Dermis blood vessel endothelial cell (primary cell): ENCODE measurements around the gene P2RY6. TPM values are rescaled to one million over a fixed set of nuclear protein-coding genes. Genes with fewer than 3 reads are reported as not detected.

Source experiments
- DNase-seq: peaks from one replicate; pipeline ENCODE4 v3.0.0; 2010
- total RNA-seq: library from RNA; depleted of rRNA; stranded (reverse); fragments of >200 nt; gene quantifications from 2 replicates; pipeline ENCODE4 v1.2.3, GENCODE V29; 2014

The P2RY6 gene
- total RNA-seq, 1 donor from 2014 or later: not detected

DNA sequence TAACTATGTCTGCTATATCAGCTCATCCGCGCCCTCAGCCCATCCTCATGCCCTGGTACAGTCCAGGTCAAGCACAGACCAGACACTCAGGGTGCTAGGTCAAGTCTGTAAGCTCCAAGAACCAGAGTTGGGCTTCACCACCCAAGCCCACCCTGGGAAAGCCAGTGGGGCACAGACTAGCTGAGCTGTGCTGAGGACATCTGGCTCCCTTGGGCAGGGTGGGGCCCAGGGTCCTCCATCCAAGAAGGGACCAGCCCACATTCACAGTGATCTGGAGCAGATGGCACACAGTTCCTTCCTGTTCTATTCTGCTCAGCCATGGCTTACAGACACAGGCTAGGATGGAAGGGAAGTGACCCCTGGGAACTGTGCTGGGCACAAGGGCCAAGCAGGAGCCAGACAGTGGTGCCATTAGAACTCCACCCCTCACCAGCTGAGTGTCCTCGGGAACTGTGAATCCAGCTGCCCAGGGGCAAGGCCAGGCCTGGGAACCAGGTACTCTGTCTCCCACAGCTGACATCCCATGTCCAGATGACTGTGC is 9.1 kb downstream of the P2RY6 start:
- no peak for DNase-seq

DNA sequence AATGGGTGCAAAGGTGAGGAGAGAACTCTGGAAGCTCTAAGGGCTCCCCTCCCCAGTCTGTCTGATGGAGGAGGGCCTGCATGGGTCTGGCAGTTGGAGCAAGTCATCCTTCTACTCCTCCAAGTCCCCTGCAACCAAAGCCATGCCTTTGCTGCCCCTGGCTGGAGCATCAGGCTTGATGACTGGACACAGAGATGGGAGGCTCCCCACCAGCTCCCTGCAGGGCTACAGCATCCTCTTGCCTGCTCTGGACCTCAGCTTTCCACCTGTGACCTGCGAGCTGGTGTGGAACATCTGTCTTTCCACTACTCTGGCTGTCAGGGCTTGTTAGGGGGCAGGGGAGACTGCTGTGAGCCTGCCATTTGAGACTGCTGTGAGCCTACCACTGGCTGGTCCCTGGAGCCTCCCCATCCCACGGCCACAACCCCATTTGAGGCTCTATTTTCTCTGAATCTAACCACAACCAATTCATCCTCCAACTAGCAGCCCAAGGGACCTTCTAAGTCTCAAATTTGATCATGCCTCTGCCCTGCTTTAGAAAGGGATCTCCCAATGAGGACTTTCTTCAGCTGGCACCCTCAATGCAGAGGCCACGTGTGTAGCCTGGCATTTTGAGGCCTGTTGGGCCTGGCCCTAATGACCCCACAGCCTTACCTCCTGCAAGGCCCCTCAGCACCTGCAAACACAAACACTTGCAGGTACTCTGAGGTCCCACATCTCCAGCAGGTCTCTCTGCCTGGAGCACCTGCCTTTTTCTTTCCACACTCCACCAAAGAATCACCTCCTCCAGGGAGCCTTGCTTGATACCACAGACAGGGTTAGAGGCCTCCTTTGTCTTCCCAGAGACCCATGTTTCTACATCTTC is 9.9 kb downstream of the P2RY6 start:
- no peak for DNase-seq

DNA sequence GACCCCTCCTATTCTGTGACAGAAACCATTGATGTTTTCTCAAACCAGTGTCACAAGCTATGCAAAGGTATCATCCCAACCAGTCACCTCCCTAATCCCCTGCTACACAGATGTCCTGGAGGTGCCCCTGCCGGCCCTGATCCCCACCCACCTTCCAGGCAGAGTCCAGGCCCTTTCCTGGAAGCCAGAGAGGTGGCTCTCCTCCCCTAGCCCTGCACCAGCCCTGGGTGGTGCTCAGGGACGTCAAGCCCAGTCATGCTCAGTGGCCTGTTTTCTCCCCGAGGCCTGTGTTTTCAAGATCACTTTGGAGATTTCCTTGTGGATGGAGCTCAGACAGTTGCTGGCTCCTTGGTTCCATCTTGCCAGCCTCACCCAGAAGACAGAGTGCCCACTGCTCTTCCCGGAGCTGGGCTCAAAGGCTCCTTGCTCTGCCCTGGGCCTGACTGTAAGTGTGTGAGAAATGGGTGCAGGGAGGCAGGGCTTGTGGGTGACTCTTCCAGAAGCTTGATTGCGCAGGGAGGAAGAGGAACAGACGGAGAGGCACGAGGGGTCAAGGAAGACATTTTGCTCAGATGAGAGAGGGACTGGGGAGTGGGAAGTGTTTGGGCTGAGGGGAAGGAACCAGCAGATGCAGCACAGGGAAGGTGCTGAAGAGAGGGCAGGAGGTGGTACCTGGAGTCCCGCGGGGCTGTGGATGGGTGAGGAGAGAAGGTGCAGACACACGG is 11.3 kb downstream of the P2RY6 start:
- DNase-seq: no peak

DNA sequence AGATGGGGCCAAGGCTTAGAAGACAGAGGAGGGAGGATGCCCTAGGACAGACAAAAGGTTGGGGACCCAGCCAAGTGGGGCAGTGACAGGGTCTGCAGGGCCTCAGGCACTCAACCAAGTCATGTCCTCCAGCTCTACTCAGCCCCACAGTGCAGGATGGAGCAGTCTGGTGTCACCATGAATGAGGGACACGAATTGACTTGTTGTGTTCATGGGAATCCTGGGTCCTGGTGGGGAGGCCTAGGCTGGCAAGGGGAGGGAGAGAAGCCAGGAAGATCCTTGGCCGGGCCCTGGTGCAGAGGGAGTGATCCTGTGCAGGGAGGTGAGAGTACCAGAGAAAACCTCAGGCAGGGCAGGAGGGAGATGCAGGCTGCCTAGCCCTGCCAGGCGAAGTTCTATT is 12.0 kb downstream of the P2RY6 start:
- no peak for DNase-seq

DNA sequence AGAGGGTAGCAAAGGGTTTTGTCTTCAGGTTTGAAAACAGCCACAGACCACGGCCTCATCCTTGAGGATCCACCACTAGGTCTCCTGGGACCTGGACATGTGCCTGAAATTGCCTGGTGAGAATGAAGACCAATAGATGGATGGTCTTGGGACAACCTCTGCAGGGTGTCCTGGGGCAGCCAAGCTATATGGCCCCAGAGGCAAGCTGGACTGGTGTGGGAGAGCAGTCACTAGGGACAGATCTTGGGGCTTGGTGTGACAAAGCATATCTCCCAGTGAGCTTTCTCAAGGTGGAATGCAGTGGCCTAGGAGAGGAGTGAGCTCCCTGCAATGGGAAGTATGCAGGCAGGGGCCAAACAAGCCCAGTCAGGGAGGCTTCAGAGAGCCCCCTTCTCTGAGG is 13.6 kb downstream of the P2RY6 start:
- DNase-seq: no peak

DNA sequence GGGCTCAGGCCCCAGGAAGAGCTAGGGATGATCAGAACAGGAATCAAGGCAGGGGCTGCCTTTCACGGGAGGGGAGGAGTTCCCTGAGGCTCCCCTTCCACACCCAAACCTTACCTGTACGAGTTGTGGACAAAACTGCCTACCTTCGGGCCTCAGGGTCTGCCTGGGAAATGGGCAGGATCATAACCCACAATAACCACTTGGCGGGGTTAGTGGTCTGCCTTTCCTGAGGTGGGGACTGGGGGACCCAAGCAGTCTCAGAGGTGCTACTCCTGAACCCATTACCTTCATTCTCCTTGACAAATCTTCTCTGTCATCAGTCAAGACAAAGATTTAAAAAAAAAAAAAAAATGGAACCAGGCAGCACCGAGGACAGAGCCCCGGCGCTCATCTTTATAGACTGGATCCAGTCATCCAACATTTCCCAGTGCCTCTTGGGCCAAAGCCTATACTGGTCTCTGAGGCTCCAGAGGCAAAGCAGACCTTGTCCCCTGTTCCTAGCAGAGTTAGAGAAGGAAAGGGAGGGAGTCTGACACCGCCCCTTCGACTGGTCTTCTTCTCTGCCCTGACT is 14.2 kb downstream of the P2RY6 start:
- DNase-seq: no peak

DNA sequence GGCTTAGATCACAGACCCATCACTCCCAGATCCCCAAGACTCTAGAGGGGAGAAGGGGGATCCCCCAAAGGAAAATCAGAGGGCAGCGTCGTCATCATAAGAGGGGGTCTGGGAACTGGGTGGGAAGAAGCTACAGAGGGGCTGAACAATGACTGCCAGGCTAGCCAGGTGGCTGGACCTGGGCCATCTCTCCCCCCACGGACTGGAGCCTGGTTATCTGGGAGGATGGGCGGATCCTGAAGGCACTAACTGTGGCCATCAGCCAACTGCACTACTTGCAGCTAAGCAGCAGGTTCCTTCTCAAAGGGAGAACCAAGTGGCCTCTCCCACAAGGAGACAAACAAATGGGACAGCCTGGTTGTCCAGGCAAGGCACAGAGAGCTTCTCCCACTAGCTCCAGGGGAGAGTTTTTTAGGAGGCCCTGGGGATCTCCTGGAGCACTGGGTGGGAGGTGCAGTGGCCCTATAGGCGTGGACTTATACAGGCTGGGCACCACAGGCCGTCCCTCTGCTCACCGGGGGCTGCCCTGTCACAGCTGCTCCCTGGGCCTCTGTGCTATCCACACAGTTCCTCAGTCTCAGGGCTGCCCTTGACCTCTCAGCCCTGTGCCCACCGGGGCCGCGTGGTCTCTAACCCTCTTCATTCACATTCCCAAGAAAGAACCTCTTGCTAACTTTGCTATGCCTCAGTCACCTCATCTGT is 15.4 kb downstream of the P2RY6 start:
- no peak for DNase-seq

DNA sequence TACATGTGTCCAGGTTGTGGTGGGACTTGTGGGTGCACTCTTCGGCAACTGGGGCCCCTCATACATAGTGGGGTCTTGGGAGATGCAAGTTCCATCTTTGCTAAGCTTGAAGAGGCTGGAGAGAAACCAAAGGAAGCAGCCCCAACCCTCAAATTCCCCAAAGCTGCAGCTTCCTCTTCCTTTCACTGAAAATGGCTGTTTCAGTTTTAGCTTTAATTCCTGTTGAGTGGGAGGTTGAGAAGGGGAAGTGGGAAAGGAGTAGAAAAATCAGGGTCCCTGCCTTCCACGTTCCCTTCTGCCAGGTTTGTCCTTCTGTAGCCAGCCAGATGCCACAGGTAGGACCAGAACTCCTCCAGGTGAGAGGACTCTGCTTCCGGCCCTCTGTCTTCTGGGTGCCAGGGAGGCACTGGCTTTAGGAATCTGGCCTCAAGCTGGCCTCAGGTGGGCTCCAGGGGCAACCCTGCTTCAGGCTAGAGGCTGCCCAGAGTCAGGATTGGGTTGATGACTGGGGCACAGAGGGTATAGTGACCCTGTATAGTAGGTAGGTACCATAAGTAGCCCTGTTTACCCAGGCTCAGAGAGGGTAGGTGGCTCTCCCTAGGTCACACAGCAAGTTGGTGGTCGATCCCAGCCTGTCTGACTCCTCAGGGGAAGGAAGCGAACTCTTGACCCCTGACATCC is 16.2 kb downstream of the P2RY6 start:
- DNase-seq: no peak

DNA sequence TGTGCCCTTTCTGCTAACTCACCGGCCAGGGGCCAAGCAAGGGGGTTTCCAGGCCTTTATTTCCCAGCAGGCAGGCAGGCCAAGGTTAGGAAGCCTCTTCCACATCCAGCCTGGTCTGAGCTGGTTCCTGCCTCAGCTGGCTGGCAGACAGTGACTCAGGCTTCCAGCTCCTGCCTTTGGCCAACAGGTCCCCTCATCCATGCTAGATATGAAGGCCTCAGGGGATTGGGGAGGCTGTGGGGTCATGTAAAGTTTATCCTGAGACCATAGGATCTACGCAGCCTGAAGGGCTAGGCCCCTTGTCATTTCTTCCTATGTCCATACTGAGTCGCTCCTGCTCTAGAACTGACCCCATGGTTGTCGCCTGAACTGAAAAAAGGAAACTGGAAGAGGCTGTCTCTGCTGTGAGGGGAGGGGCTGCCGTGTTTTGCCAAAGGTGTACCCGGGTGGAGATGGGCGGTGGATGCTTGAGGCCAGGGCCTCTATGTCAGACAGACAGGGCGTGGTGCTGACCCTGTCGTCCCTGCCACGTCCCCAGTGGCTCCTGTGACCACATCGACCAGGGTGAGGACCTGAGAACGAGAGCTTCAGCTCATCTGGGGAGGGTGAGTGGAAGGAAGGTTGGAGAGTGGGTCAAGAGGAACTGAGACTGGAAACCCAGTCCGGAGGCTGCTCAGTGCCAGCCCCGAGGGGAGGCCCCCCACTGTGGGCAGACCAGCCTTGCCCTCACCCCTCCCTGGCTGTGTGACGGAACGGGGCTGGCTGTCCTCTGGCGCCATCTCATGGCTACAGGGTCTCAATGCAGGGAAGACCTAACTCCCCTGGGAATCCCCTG is 17.0 kb downstream of the P2RY6 start:
- peak; percentile 83 for DNase-seq

DNA sequence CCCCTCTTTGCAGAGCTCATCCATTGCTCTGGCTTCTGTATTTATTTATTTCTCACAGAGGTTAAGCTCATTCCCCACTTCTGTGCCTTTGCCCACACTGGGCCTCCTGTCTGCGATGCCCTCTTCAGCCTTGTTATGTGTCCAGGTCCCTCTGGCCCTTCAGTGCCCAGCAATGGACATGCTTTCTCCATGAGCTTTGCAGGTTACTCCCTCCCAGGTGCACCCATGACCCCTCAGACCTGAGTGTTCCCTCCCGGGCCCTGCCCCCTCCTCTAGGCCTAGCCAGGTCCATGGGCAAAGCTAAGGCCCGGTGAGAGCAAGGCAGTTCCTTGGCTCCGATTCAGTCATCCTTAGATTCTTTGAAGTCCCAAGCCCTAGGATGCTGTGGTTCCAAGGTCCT is 18.4 kb downstream of the P2RY6 start:
- no peak for DNase-seq

DNA sequence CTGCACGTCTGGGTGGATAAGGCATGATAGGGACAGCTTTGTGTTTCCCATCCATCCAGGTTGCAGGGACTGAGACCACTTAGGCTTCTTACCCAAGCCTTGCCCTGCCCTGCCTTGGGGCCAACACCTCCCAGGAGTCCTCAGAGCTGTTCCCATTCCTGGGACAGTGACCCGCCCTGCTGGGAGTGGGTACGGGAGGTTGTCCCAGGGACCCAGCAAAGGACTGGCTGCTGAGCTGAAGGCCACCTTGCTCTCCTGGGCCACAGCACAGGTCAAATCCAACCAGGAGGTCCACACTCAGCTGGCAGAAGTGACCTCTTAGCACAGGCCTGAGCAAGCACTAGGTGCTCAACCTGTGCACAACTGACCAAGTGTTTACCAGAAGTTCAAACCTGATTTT is 19.1 kb downstream of the P2RY6 start:
- no peak for DNase-seq

DNA sequence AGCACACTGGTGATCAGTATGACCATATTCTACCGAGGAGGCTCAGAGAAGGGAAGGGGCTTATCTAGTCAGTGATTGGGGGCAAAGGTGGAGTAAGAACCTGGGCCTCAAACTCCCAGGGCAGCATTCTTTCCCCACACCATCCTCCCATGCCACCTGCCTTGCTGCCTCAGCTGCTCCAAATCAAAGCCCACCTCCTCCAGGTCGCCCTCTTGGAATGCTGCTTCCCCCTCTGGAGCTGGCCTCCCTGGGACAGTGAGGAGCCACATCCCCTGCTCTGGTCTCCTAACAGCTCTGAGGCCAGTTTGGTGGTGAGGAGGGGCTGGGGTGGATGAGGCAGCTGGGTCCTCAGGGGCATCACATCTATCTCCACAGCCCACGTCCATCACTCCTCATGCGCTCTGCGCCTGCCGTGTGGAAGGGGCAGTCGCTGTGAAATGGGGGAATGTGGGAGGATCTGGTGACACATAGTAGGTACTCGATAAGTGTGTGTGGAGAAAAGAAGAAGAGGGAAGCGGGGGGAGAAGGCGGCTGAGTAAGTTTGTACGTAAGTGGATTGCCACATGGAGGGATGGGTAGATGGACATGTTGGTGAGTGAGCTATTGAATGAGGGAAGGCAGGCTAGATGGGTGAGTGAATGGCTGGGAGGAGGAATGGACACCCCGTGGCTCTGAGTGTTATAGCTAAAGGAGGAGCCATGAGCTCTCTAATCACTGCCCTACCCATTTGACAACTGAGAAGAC is 19.8 kb downstream of the P2RY6 start:
- DNase-seq: no peak

DNA sequence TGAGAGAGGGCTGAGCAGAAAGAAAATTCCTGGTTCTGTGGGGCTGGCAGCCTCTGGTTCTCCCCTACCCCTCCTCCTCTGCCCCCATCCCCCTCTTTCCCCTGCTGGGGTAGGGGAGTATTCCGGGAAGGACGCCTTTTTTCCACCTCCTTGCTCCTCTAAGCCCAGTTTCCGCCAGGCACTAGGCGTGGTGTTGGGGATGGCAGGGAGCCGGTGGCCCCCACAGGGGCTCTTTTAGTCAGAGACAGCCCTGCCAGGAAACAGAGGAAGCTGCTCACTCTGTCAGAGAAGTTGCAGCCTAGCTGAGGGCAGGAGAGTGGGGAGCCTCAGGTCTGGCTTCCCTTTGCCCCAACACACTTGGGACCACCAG is 20.4 kb downstream of the P2RY6 start:
- DNase-seq: no peak

DNA sequence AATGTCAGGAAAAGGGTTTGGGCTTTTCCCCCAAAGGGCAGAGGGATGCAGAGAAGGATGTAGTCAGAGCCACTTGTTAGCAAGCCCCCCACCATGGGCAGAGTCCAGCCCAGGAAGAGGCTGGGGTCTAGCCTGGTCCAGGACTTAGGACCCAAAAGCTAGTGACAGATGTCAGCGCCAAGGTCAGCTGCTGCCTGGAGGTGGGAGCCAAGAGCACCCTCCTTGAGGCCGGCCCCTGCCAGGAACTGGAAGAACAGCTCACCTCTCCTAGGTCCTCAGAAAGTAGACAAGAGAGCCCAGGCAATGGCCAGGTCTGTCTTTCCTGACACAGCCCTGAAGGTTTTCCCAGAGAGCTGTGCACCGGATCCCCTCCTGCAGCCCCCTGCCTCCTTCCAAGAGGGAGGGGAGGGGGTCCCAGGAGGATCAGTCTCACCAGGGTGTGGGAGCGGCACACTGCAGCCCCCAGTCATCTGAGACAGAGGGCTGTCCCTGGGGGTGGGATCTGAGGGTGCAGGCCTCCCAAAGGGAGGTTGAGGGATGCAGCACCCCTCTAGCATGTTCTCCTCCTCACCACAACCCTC is 21.3 kb downstream of the P2RY6 start:
- no peak for DNase-seq

DNA sequence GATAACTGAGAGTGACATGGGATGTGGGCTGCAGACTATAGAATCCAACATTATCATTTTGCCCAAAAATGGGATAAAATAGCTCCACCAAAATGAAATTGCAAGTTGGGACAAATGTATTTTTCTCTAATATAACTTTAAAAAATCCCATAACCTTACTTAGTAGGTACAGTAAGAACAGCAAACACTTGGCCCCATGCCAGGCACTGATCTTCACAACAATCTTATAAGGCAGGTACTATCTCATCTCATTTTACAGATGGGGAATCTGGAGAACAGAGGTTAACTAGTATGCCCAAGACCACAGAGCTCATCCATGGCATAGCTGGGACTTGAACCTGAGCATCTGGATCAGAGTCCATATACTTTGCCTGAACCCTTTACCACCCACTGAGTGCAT is 22.5 kb downstream of the P2RY6 start:
- no peak for DNase-seq

DNA sequence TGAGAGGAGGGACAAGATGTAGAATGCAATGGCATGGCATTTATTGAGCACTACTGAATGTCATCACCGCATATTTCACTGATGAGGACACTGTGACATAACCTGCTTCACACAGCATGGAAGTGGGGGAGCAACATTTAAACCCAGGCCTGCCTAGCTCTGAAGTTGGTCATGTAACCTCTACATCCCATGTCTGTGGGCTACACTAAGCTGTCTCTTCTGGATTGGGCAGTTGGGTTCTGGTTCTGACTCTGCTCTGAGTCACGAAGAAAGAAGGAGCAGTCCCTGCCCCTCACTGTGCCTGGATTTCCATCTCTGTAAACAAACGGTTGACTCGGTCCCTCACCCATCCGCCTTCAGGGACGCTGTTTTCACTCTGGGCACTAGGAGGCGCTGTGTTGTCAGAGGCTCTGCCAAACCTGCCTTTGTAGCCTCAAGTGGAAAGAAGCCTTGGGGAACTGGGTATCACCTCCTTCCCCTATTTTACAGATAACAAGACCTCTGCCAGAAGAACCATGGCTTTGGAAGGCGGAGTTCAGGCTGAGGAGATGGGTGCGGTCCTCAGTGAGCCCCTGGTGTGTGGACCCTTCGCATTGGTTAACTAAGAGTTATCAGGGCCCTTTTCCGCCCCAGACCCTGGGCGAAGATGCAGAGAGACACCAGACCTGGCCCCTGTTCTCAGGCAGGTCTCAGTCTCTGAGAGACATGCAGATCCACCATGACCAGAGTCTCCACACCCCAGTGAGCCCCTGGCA is 23.3 kb downstream of the P2RY6 start:
- peak; percentile 83 for DNase-seq

DNA sequence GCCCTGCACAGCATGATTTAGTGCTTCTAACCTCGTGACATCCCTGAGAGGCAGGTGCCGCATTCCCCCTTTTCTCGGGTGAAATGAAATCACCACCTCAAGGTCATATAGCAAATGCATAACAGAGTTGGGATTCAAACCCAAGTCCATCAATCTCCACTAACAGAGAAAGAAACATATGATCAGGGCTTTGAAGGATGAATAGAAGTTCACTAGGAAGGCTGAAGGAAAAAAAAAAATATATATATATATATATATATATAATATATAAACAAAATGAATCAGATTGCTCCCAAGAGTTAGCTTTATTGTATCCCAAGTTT is 23.8 kb downstream of the P2RY6 start:
- no peak for DNase-seq

DNA sequence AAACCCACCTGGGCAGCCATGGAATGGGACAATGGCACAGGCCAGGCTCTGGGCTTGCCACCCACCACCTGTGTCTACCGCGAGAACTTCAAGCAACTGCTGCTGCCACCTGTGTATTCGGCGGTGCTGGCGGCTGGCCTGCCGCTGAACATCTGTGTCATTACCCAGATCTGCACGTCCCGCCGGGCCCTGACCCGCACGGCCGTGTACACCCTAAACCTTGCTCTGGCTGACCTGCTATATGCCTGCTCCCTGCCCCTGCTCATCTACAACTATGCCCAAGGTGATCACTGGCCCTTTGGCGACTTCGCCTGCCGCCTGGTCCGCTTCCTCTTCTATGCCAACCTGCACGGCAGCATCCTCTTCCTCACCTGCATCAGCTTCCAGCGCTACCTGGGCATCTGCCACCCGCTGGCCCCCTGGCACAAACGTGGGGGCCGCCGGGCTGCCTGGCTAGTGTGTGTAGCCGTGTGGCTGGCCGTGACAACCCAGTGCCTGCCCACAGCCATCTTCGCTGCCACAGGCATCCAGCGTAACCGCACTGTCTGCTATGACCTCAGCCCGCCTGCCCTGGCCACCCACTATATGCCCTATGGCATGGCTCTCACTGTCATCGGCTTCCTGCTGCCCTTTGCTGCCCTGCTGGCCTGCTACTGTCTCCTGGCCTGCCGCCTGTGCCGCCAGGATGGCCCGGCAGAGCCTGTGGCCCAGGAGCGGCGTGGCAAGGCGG is 24.5 kb downstream of the P2RY6 start:
- DNase-seq: no peak

DNA sequence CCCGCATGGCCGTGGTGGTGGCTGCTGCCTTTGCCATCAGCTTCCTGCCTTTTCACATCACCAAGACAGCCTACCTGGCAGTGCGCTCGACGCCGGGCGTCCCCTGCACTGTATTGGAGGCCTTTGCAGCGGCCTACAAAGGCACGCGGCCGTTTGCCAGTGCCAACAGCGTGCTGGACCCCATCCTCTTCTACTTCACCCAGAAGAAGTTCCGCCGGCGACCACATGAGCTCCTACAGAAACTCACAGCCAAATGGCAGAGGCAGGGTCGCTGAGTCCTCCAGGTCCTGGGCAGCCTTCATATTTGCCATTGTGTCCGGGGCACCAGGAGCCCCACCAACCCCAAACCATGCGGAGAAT is 25.1 kb downstream of the P2RY6 start:
- DNase-seq: no peak
